ENCODE data around the gene DNAH17.
"Not testable (repeated sequence)": the region's sequence is repeated elsewhere in the genome, so short reads cannot be mapped to it uniquely, and the experiment has no call there.

Gene DNAH17

GRCh38 chr17:78472035-78472905 is 104.9 kb downstream of the DNAH17 start:
- no peak for TF ChIP-seq CTCF (IDR thresholded peaks at IDR 0.05; ENCODE audit: low read length, missing control alignments)
- no peak overlapping the region for H3K4me3 ChIP-seq (replicated peaks; ENCODE audit: low read depth, low read length)

GRCh38 chr17:78471635-78472034 is 105.6 kb downstream of the DNAH17 start:
- H3K4me3 ChIP-seq (replicated peaks; ENCODE audit: low read depth, low read length): no peak overlapping the region
- TF ChIP-seq CTCF (IDR thresholded peaks at IDR 0.05; ENCODE audit: low read length, missing control alignments): no peak
- no peak for DNase-seq (ENCODE audit: low read depth)

More at GRCh38 chr17:78472035-78472905, 104.9 kb downstream of the DNAH17 start:
- DNase-seq (ENCODE audit: low read depth): no peak

- no peak for TF ChIP-seq CTCF (IDR thresholded peaks at IDR 0.05; ENCODE audit: low read length, missing control alignments)
- DNase-seq (ENCODE audit: low read depth): no peak
- H3K4me3 ChIP-seq (replicated peaks; ENCODE audit: low read depth, low read length): no peak overlapping the region
These were observed 107.8 kb downstream of the DNAH17 start for GRCh38 chr17:78469443-78469842.

- TF ChIP-seq CTCF (IDR thresholded peaks at IDR 0.05; ENCODE audit: low read length, missing control alignments): no peak
- no peak overlapping the region for H3K4me3 ChIP-seq (replicated peaks; ENCODE audit: low read depth, low read length)
- no peak for DNase-seq (ENCODE audit: low read depth)
These were observed 108.8 kb downstream of the DNAH17 start for GRCh38 chr17:78468366-78468765.

- no peak for DNase-seq (ENCODE audit: low read depth)
- TF ChIP-seq CTCF (IDR thresholded peaks at IDR 0.05; ENCODE audit: low read length, missing control alignments): no peak
- no peak overlapping the region for H3K4me3 ChIP-seq (replicated peaks; ENCODE audit: low read depth, low read length)
These were observed 110.1 kb downstream of the DNAH17 start for GRCh38 chr17:78466786-78467715.

DNA sequence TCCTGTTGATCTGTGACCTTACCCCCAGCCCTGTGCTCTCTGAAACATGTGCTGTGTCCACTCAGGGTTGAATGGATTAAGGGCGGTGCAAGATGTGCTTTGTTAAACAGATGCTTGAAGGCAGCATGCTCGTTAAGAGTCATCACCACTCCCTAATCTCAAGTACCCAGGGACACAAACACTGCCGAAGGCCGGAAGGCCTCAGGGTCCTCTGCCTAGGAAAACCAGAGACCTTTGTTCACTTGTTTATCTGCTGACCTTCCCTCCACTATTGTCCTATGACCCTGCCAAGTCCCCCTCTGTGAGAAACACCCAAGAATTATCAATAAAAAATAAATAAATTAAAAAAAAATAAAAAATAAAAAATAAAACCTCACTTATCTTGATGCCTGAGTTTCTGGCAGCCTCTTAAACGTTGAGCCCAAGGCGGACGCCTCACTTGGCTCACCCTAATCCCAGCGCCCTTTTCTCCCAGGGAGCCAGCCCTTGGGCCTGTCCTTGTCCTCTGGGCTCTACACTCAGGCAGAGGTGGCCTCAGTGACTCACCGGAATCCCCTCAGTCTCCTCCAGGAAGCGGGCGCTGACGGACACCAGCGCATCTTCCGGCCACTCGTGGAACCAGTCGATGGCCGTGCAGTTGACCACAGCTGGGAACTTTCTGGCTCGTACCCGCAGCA is 110.9 kb downstream of the DNAH17 start:
- not testable (repeated sequence) for H3K4me3 ChIP-seq (replicated peaks; ENCODE audit: low read depth, low read length); DNase-seq (ENCODE audit: low read depth)

DNA sequence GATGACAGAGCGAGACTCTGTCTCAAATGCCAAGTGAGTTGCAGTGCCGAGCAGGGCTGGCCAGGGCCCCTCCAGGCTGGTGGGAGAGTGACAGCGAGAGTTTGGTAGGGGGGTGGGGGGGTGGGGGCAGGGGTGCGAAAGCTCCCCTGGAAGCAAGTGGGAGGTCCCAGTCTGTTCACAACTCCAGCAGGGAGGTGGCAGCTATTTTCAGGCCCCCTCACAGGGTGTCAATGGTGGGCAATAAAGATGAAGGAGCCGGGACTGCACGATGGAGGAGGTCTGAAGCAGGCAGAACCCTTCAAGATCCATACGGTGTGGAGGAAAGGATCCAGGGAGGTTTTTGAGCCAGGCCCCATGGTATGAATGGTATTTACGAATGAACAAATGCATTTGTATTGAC is 115.0 kb downstream of the DNAH17 start:
- DNase-seq (ENCODE audit: low read depth): no peak
- TF ChIP-seq CTCF (IDR thresholded peaks at IDR 0.05; ENCODE audit: low read length, missing control alignments): no peak
- no peak overlapping the region for H3K4me3 ChIP-seq (replicated peaks; ENCODE audit: low read depth, low read length)
